ENCODE data around the gene DOCK2.

DNA sequence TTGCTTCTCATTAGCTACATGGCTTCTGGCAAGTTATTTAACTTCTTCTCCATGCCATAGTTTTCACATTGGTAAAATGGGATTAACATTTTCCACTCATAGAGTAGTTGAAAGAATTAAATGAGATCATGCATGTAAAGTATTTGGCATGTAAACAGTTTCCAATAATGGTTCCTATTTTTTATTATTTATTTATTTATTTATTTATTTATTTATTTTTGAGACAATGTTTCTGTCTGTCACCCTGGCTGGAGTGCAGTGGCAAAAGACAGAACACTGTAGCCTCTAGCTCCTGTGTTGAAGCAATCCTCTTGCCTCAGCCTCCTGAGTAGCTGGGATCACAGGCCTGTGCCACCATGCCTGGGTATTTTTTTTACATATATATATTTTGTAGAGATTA is 117.7 kb downstream of the DOCK2 start:
- no peak for TF ChIP-seq POLR2A (IDR thresholded peaks at IDR 0.05; ENCODE audit: low read length)
- no peak for TF ChIP-seq RFX5 (IDR thresholded peaks at IDR 0.05)
- TF ChIP-seq E2F6 (IDR thresholded peaks at IDR 0.05; ENCODE audit: borderline replicate concordance, low read depth): no peak
- TF ChIP-seq, protein P1, sequence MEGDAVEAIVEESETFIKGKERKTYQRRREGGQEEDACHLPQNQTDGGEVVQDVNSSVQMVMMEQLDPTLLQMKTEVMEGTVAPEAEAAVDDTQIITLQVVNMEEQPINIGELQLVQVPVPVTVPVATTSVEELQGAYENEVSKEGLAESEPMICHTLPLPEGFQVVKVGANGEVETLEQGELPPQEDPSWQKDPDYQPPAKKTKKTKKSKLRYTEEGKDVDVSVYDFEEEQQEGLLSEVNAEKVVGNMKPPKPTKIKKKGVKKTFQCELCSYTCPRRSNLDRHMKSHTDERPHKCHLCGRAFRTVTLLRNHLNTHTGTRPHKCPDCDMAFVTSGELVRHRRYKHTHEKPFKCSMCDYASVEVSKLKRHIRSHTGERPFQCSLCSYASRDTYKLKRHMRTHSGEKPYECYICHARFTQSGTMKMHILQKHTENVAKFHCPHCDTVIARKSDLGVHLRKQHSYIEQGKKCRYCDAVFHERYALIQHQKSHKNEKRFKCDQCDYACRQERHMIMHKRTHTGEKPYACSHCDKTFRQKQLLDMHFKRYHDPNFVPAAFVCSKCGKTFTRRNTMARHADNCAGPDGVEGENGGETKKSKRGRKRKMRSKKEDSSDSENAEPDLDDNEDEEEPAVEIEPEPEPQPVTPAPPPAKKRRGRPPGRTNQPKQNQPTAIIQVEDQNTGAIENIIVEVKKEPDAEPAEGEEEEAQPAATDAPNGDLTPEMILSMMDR (IDR thresholded peaks at IDR 0.05): no peak
- no peak for TF ChIP-seq EP300 (IDR thresholded peaks at IDR 0.05)

Measured in A549 (cell line).